ENCODE data around the gene PLCG2.
"Not testable (repeated sequence)": the region's sequence is repeated elsewhere in the genome, so short reads cannot be mapped to it uniquely, and the experiment has no call there.

The PLCG2 gene

DNA sequence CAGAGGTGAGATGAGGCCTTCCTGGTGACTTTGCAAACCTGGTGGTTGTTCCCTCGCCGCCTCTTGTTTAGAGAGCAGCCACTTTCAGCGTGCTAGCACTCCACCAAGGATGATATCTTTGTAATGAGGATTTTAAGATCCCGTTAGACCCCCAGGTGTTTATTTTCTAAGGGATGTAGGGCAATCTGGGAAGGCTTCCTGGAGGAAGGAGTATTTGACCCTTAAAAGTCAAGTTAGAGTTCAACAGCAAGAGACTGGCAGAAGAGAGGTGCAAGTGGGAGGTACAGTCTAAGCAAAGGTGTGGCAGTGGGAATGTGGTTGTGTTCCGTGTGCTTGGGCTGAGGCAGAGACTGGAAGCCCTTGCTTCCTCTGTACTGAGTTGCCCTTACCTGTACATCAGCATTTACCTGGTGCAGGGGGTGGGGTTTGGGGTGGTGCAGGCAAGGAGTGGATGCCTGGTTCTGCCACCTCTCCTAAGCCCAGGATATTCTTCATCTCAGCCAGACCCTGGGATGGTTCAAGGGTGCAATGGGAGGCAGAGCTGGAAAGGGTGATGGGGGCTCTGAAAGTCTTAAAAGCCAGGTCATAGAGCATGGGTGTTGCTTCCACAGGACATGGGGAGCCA lies 148.6 kb downstream of the PLCG2 start:
- peaks cover 2% of the 10 kb centered on the region for H3K4me1 Mint-ChIP-seq
- H3K36me3 Mint-ChIP-seq: peaks cover 47% of the 10 kb centered on the region
- H3K4me3 Mint-ChIP-seq: no peak overlapping the region
- H3K9me3 Mint-ChIP-seq: no peaks in the 10 kb centered on the region
- H3K27me3 Mint-ChIP-seq: no peaks in the 10 kb centered on the region
- DNase-seq (ENCODE audit: low spot score in 2 of 2) (no peak), ATAC-seq (ENCODE audit: low read depth) (no peak)
- peak overlapping the region; percentile 50 for H3K27ac Mint-ChIP-seq

DNA sequence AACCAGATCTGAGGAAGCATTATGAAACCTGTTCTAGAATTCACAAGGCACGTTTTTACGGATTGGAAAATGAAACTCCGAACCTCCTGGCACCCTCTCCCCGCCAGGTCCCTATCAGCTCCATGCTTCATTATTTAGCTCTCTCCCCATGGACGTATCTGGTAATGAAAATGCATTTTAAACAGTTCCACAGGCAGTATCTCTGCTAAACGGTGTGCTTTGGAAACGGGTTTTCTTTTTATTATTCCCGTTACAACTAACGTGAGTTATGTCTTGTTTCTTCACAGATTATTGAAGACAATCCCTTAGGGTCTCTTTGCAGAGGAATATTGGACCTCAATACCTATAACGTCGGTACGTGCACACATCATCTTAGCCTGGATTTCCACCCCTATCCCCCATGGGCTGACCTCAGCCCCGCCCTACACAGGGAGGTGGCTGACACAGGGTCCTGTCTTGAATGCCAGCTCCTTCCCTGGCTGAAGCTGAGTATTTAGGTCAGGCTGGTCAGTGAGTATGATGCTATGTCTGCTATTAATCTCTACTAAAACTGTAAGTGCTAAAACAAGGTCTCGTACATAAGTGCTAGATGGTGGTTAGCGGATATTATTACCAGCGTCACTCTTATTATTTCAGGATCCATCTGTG lies 149.3 kb downstream of the PLCG2 start:
- H3K27me3 Mint-ChIP-seq: no peaks in the 10 kb centered on the region
- ATAC-seq (ENCODE audit: low read depth) (no peak), DNase-seq (ENCODE audit: low spot score in 2 of 2) (no peak)
- H3K27ac Mint-ChIP-seq: peak overlapping the region; percentile 73
- no peak overlapping the region for H3K4me3 Mint-ChIP-seq
- H3K36me3 Mint-ChIP-seq: peaks cover 44% of the 10 kb centered on the region
- peaks cover 2% of the 10 kb centered on the region for H3K4me1 Mint-ChIP-seq
- no peaks in the 10 kb centered on the region for H3K9me3 Mint-ChIP-seq

DNA sequence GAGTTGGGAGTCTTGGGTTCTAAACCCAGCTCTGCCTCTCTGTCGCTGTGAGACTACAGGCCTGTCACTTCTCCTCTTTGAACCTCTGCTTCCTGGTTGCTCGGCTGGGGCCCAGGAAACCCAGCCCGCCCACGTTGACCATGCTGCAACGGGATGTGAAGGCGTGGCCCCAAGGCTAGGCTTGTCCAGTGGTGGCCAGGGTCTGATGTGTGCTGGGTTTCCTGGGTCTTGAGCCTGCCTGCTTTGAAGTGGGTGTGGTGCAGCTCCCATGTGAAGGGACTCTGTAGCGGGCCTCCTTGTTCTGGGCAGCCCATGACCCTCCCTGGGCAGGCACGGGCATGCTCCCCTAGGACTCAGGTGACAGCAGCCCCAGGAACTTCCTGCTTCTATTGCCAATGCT lies 149.9 kb downstream of the PLCG2 start:
- DNase-seq (ENCODE audit: low spot score in 2 of 2) (no peak), ATAC-seq (ENCODE audit: low read depth) (no peak)
- Mint-ChIP-seq H3K27ac (peak overlapping the region; percentile 73), H3K4me1 (peaks cover 5% of the 10 kb centered on the region), H3K27me3 (no peaks in the 10 kb centered on the region), H3K36me3 (peaks cover 45% of the 10 kb centered on the region), H3K4me3 (no peak overlapping the region), H3K9me3 (no peaks in the 10 kb centered on the region)

DNA sequence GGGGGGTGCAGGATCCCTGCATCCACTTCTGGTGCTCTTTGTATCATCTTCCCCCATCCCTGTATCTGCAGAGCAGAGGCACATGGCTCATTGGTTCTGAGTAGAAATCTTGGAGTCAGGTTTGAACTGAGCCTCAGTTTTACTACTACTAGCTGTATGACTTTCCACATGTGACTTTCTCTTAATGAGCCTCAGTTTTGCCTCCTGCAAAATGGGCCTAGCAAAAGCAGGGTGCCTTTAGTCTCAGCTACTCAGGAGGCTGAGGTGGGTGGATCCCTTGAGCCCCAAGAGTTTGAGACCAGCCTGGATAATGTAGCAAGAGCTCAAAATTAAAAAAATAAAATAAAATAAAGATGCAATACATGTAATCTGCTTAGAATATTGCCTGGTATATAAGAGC lies 150.8 kb downstream of the PLCG2 start:
- Mint-ChIP-seq H3K36me3 (peaks cover 48% of the 10 kb centered on the region), H3K27ac (no peak overlapping the region), H3K27me3 (no peaks in the 10 kb centered on the region), H3K4me3 (no peak overlapping the region), H3K4me1 (peaks cover 8% of the 10 kb centered on the region), H3K9me3 (no peaks in the 10 kb centered on the region)
- DNase-seq (ENCODE audit: low spot score in 2 of 2) (no peak), ATAC-seq (ENCODE audit: low read depth) (no peak)

DNA sequence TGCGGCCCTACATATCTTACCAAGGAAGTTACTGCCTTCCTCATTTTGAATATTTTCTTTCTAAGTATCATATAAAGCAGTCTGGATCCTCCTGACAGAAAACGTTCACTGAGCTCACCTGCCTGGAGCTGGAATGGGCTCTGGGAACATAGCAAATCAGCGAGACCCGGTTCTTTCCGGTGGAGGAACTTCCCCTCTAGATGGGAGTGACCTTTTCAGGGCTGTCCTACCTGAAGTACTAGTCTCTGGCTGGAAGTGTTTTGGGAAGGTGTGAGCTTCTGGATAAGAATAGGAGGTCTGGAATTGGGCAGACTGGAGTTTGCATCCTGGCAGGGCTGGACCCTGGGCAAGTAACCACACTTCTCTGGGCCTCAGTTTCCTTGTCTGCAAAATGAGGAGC lies 152.8 kb downstream of the PLCG2 start:
- H3K4me3 Mint-ChIP-seq: no peak overlapping the region
- no peak overlapping the region for H3K27ac Mint-ChIP-seq

DNA sequence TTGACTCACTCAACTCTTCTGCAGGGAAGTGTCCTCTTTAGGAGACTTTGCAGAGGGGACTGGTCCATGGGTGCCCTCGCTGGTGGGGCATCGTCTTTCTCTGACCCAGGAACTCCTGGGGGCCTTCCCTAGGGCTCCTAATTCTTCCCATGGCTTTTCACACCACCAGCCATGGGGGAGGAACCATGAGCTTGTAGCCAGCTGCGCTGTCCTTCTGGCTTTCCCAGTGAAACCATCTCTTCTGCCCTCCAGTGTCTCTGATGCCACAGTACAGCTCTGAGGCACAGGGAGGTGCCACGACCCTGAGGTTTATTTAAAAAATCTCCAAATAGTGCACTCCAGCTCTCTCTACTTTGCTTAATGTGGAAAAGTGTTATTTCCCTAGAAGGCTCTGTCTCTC lies 153.6 kb downstream of the PLCG2 start:
- Mint-ChIP-seq H3K4me3 (no peak overlapping the region), H3K27ac (peak overlapping the region; percentile 78), H3K27me3 (no peaks in the 10 kb centered on the region), H3K4me1 (peaks cover 5% of the 10 kb centered on the region), H3K9me3 (no peaks in the 10 kb centered on the region), H3K36me3 (peaks cover 46% of the 10 kb centered on the region)
- ATAC-seq (ENCODE audit: low read depth) (no peak), DNase-seq (ENCODE audit: low spot score in 2 of 2) (no peak)

More for the DNA sequence above, 152.8 kb downstream of the PLCG2 start:
- ATAC-seq (ENCODE audit: low read depth) (no peak), DNase-seq (ENCODE audit: low spot score in 2 of 2) (no peak)
- Mint-ChIP-seq H3K27me3 (no peaks in the 10 kb centered on the region), H3K4me1 (peaks cover 5% of the 10 kb centered on the region), H3K36me3 (peaks cover 49% of the 10 kb centered on the region), H3K9me3 (no peaks in the 10 kb centered on the region)

DNA sequence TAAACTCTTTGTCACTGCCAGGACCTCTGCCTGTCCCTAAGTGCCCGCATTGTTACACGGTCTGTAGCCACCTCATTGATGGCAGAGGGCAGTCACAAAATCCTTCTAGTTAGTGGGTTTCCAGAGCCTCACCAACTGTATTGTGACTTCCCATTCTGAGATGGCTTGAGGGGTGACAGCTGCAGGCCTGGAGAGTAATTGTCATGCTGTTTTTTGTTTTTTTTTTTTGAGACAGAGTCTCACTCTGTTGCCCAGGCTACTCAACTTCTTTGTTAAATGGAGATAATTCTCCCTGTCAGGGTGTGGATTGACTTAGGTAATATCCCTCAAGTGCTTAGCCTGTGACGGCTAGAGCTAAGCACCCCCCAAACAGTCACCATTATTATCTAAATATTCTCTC lies 154.3 kb downstream of the PLCG2 start:
- ATAC-seq (ENCODE audit: low read depth): no peak
- H3K36me3 Mint-ChIP-seq: peaks cover 43% of the 10 kb centered on the region
- H3K27me3 Mint-ChIP-seq: no peaks in the 10 kb centered on the region
- peaks cover 5% of the 10 kb centered on the region for H3K4me1 Mint-ChIP-seq
- H3K27ac Mint-ChIP-seq: peak overlapping the region; percentile 78
- no peaks in the 10 kb centered on the region for H3K9me3 Mint-ChIP-seq
- no peak for DNase-seq (ENCODE audit: low spot score in 2 of 2)
- H3K4me3 Mint-ChIP-seq: no peak overlapping the region

DNA sequence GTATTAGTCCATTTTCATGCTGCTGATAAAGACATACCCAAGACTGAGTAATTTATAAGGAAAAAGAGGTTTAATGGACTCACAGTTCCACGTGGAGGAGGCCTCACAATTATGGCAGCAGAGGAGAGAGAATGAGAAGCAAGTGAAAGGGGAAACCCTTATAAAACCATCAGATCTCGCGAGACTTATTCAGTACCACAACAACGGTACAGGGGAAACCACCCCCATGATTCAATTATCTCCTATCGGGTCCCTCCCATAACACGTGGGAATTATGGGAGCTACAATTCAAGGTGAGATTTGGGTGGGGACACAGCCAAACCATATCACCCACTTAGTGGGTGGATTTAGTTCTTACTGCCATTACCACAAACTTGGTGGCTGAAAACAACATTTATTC lies 155.6 kb downstream of the PLCG2 start:
- H3K4me1 Mint-ChIP-seq; H3K4me3 Mint-ChIP-seq; H3K27me3 Mint-ChIP-seq; DNase-seq (ENCODE audit: low spot score in 2 of 2); H3K9me3 Mint-ChIP-seq: not testable (repeated sequence)
- peaks cover 47% of the 10 kb centered on the region for H3K36me3 Mint-ChIP-seq
- peak overlapping the region; percentile 78 for H3K27ac Mint-ChIP-seq
- peak; percentile 27 for ATAC-seq (ENCODE audit: low read depth)

DNA sequence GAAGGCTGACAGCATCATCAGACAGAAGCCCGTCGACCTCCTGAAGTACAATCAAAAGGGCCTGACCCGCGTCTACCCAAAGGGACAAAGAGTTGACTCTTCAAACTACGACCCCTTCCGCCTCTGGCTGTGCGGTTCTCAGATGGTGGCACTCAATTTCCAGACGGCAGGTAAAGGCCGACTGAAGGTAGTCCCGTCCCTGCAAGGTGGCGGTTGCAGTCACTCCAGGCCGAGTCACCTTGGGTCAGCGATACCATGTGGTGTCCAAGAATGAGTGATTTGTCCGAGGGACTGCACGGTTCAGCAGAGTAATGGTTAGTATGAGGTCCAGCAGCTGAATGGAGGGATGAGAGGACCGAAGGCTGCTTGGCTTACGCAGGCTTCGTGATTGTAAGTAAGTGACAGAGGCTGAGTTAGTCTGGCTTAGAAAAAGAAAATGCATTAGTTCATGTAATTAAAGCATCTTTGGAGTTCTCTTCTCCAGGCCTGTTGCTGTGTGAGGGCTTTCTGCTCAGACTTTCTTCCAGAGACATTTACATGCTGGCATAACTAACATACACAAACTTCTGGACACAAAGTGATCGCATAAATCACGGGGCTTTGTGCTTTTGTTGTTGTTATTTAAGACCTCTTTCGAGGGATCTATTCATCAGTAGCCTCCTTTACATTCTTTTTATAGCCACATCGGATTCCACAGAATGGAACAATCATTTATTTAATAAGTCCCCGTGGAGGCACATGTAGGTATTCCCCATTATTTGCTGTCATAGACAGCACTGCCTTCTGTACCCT lies 157.3 kb downstream of the PLCG2 start:
- no peaks in the 10 kb centered on the region for H3K9me3 Mint-ChIP-seq
- H3K36me3 Mint-ChIP-seq: peaks cover 47% of the 10 kb centered on the region
- DNase-seq (ENCODE audit: low spot score in 2 of 2) (no peak), ATAC-seq (ENCODE audit: low read depth) (no peak)
- H3K27ac Mint-ChIP-seq: peak overlapping the region; percentile 60
- H3K27me3 Mint-ChIP-seq: no peaks in the 10 kb centered on the region
- H3K4me1 Mint-ChIP-seq: peaks cover 5% of the 10 kb centered on the region
- no peak overlapping the region for H3K4me3 Mint-ChIP-seq

DNA sequence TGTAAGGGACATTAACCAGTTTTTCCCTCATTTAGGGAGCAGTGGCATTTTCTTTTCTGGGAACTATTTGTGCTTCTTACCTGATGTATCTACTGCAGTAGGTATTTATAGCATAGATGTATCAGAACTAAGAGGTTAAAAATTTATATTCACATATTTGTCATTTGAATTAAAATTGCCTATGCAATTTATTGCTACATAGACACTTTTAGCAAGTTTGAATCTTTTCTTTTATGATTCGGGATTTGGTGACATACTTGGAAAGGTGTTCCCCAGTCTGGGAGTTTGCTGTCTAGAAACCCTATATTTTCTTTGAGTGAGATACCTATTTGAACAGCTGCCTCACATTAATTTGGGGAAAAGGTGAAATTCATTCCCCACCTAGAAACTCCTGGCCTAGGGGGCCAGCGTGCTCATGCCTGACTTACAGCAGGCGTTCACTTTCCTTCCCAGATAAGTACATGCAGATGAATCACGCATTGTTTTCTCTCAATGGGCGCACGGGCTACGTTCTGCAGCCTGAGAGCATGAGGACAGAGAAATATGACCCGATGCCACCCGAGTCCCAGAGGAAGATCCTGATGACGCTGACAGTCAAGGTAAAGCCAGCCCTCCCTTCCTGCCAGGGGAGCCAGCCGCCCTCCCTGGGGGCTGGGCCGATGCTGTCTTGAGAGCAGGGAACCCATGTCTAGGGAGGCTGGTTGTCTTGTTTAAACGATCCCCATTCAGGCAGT lies 158.4 kb downstream of the PLCG2 start:
- DNase-seq (ENCODE audit: low spot score in 2 of 2): no peak
- no peaks in the 10 kb centered on the region for H3K27me3 Mint-ChIP-seq
- H3K27ac Mint-ChIP-seq: peak overlapping the region; percentile 60
- no peak for ATAC-seq (ENCODE audit: low read depth)
- peaks cover 47% of the 10 kb centered on the region for H3K36me3 Mint-ChIP-seq
- peaks cover 5% of the 10 kb centered on the region for H3K4me1 Mint-ChIP-seq
- no peaks in the 10 kb centered on the region for H3K9me3 Mint-ChIP-seq
- no peak overlapping the region for H3K4me3 Mint-ChIP-seq

DNA sequence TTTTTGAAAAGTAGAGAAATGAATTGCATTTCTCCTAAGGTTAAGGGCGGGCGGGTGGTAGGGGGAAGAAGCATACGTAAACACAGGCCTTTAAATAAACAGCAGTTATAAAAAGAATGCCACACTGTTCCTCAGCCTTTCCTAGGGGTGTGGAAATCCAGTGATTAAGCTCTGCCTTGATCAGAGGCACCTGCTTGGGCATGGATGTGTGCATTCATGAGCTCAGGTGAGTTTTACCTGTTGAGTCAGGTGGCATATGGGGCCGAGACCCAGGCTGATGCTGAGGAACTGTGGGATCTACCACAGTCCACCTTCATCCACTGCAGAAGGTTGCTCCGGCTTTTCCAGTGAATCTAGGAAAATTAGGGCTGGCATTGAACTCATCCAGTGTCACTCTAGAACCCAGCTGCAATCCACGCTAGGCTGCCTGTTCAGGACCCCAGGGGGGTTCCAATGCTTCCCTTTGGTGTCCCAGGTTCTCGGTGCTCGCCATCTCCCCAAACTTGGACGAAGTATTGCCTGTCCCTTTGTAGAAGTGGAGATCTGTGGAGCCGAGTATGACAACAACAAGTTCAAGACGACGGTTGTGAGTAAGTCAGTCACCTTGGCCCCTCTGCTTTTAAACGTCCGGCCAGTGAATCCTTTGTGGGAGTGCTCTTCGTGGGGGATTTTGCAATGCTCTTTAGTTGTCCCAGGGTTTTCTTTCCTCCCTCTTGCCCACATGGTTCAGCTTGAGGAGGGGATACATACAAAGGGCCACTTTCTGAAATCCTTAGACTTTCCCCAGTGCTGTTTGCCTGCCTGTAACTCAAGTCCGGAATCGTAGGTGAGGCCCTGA lies 159.5 kb downstream of the PLCG2 start:
- Mint-ChIP-seq H3K27ac (no peak overlapping the region), H3K4me1 (peaks cover 5% of the 10 kb centered on the region)

DNA sequence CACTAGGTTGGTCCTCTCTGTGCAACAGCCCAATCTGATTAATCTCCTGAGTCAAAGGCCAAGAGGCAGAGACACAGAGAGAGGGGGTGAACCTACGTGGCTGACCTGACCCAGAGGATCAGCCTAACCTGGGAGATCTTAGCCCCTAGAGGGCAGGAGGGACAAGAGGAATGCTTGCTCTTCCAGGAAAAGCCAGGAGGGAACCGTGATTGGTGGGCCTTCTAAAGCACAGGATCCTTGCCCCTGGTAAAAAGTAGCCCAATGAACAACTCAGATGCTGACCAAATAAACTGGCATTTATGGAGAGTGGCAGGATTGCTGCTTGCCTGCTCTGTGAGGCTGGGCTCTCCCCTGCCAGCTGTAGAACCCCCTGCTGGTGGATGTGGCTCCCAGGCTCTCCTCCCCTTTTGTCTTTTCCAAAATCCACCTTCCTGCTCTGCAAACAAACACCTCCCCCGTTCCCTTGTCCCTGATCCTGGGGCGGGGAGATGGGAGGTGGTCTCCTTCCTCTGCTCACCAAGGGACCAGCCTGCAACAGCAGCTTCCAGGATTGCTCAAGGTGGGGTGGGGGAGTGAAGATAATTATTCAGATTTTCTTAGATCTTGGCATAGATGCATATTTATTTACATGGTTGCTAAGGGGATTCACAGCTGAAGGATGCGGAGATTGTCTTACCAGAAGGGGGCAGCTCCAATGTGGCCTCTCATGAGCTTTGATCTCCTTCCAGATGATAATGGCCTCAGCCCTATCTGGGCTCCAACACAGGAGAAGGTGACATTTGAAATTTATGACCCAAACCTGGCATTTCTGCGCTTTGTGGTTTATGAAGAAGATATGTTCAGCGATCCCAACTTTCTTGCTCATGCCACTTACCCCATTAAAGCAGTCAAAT lies 160.3 kb downstream of the PLCG2 start:
- Mint-ChIP-seq H3K36me3 (peaks cover 45% of the 10 kb centered on the region), H3K9me3 (no peaks in the 10 kb centered on the region), H3K27me3 (no peaks in the 10 kb centered on the region), H3K27ac (peak overlapping the region; percentile 81), H3K4me3 (no peak overlapping the region), H3K4me1 (no peaks in the 10 kb centered on the region)
- no peak for ATAC-seq (ENCODE audit: low read depth)
- no peak for DNase-seq (ENCODE audit: low spot score in 2 of 2)

More for the DNA sequence above, 159.5 kb downstream of the PLCG2 start:
- Mint-ChIP-seq H3K4me3 (no peak overlapping the region), H3K27me3 (no peaks in the 10 kb centered on the region), H3K9me3 (no peaks in the 10 kb centered on the region), H3K36me3 (peaks cover 48% of the 10 kb centered on the region)
- no peak for ATAC-seq (ENCODE audit: low read depth)
- DNase-seq (ENCODE audit: low spot score in 2 of 2): no peak

All from memory B cell (primary cell).